ENCODE measurements around the gene CFAP299.

DNA sequence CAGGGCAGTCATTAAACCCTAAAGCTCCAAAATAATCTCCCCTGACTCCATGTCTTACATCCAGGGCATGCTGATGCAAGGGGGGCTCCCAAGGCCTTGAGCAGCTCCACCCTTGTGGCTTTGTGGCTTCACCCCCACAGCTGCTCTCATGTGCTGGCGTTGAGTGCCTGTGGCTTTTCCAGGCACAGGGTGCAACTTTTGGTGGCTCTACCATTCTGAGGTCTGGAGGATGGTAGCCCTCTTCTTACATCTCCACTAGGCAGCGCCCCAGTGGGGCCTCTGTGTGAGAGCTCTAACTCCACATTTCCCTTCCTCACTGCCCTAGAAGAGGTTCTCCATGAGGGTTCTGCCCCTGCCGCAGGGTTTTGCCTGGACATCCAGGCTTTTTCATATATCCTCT lies 35.1 kb downstream of the CFAP299 start:
- TF ChIP-seq POLR2AphosphoS5 (IDR thresholded peaks at IDR 0.05; ENCODE audit: low read depth, low read length) (no peak), ZFX (IDR thresholded peaks at IDR 0.05) (no peak)

Data from HCT116 (cell line).